Ectodermal cell (in vitro differentiated cells): ENCODE measurements around the gene FTL.

ENCODE experiments used
- H3K27ac ChIP-seq: 2 replicates; pipeline ENCODE4 v1.7.0; 2013; ENCODE audit warnings: mild to moderate bottlenecking, low read depth, low read length; ENCODE audit not compliant: insufficient read depth, poor library complexity, severe bottlenecking
- H3K27me3 ChIP-seq: 2 replicates; pipeline ENCODE4 v1.7.0; 2013; ENCODE audit warnings: mild to moderate bottlenecking, low read length; ENCODE audit not compliant: insufficient read depth, control insufficient read depth, poor library complexity, severe bottlenecking
- H3K36me3 ChIP-seq: one replicate; pipeline ENCODE4 v1.7.0; 2013; ENCODE audit warnings: low read length; ENCODE audit not compliant: control insufficient read depth, insufficient read depth
- H3K4me1 ChIP-seq: one replicate; pipeline ENCODE4 v1.7.0; 2013; ENCODE audit warnings: low read length; ENCODE audit not compliant: control insufficient read depth, insufficient read depth
- H3K4me3 ChIP-seq: 2 replicates; pipeline ENCODE4 v1.7.0; 2013; ENCODE audit warnings: low read depth, low read length, control low read depth; ENCODE audit not compliant: insufficient read depth
- H3K9me3 ChIP-seq: 2 replicates; pipeline ENCODE4 v1.7.0; 2013; ENCODE audit warnings: mild to moderate bottlenecking, low read length, moderate library complexity; ENCODE audit not compliant: control insufficient read depth
- WGBS, 2 experiments: methylation state at CpG; one replicate each; pipeline ENCODE4 v1.1.7; 2013; ENCODE audit warnings: missing lambda C conversion rate in 2 of 2; 5-methylcytosine and 5-hydroxymethylcytosine counted together

The FTL gene

GRCh38 chr19:48945415-48945814 is 19.7 kb upstream of the FTL start:
- H3K4me3 ChIP-seq, result no peak overlapping the region
- no peaks in the 10 kb centered on the region for H3K27me3 ChIP-seq
- 92 to 94% methylated on average over 5 of the region's 5 CpGs for WGBS, 2 experiments
- no peaks in the 10 kb centered on the region for H3K36me3 ChIP-seq
- H3K27ac ChIP-seq, result no peak overlapping the region
- no peaks in the 10 kb centered on the region for H3K9me3 ChIP-seq
- H3K4me1 ChIP-seq, result no peaks in the 10 kb centered on the region

DNA sequence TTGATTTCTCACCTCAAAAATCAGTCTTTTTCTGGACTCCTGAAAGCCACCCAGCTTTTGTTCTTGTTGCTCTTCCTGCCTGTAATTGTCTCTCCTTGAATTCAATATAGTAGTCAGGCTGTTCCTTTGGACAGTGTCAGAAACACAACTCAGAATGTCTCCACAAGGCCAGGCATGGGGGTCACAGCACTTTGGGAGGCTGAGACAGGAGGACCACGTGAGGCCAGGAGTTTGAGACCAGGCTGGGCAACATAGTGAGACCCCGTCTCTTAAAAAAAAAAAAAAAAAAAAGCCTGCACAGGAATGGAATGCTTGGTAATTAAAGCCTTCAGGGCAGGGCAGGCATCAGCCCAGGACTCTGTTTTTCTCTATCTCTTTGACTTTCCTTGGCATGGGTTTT is 19.3 kb upstream of the FTL start:
- Histone ChIP-seq H3K9me3 (no peaks in the 10 kb centered on the region), H3K27me3 (no peaks in the 10 kb centered on the region), H3K4me3 (no peak overlapping the region), H3K36me3 (no peaks in the 10 kb centered on the region), H3K27ac (no peak overlapping the region), H3K4me1 (no peaks in the 10 kb centered on the region)
- 87 to 88% methylated on average over 2 of the region's 2 CpGs for WGBS, 2 experiments

DNA sequence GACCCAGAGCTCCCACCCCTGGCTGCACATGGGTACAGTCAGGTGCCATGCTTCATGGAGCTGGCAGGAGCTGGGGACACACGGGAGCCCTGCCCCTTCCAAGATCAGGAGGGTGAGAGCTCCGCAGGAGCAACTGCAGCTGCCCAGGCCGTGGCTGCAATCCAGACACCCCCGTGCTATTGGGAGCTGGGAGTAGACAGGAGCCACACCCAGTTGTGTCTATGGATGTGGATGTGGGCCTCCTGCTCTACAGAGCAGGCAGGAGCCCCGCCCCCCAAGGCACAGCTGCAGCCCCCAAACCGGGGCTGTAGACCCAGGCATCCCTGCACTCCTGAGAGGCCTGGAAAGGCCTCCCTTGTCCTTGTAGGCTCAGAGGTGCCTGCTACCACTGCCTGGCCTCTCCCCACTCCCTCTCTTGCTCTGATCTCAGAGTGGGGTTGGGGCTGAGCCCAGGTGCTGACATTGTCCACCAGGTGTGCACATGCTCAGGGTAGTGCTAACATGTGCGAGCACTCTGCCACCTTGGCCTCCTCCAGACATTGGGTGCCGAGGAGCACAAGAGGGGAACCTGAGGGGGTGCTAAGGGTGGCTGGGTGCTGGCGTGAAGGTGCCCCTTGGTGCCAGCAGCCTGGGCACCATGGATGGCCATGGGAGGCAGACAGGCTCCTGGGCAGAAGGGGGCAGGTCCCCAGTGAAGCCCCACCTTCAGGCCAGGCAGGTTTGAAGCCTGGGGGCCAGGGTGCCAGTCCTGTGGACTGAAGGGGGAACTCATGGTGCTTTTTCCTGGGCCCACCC is 18.4 kb upstream of the FTL start:
- WGBS, 2 experiments, result 80 to 82% methylated on average over 9 of the region's 9 CpGs
- H3K4me1 ChIP-seq, result no peaks in the 10 kb centered on the region
- H3K36me3 ChIP-seq, result no peaks in the 10 kb centered on the region
- no peak overlapping the region for H3K4me3 ChIP-seq
- no peak overlapping the region for H3K27ac ChIP-seq
- H3K9me3 ChIP-seq, result no peaks in the 10 kb centered on the region
- no peaks in the 10 kb centered on the region for H3K27me3 ChIP-seq

- Histone ChIP-seq H3K27me3 (no peaks in the 10 kb centered on the region), H3K36me3 (no peaks in the 10 kb centered on the region), H3K4me3 (no peak overlapping the region), H3K27ac (no peak overlapping the region), H3K4me1 (no peaks in the 10 kb centered on the region), H3K9me3 (no peaks in the 10 kb centered on the region)
- 94 to 95% methylated on average over 3 of the region's 3 CpGs for WGBS, 2 experiments
Measured at GRCh38 chr19:48947258-48947542, 17.9 kb upstream of the FTL start.

DNA sequence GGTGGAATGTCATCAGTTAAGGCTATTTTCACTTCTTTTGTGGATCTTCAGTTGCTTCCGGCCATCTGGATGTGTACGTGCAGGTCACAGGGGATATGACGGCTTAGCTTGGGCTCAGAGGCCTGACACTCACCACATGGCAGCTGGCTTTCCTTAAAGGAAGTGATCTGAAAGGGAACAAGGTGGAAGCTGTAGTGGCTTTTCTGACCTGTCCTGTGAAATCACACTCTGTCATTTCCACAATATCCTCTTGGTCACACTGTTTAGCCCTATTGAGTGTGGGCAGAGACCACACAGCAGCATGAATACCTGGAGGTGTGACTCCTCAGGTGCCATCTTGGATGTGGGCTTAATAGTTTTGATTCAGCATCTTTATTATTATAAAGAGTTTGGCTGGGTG is 14.9 kb upstream of the FTL start:
- no peaks in the 10 kb centered on the region for H3K4me1 ChIP-seq
- WGBS, 2 experiments, result 93 to 94% methylated on average over 3 of the region's 3 CpGs
- no peaks in the 10 kb centered on the region for H3K9me3 ChIP-seq
- no peak overlapping the region for H3K27ac ChIP-seq
- no peaks in the 10 kb centered on the region for H3K27me3 ChIP-seq
- no peak overlapping the region for H3K4me3 ChIP-seq
- H3K36me3 ChIP-seq, result no peaks in the 10 kb centered on the region

- H3K27me3 ChIP-seq, result no peaks in the 10 kb centered on the region
- no peak overlapping the region for H3K4me3 ChIP-seq
- WGBS, 2 experiments, result 77 to 84% methylated on average over 8 to 9 of the region's 9 CpGs
- H3K27ac ChIP-seq, result no peak overlapping the region
- H3K4me1 ChIP-seq, result peaks cover 6% of the 10 kb centered on the region
- H3K36me3 ChIP-seq, result no peaks in the 10 kb centered on the region
- H3K9me3 ChIP-seq, result no peaks in the 10 kb centered on the region
Measured at GRCh38 chr19:48950830-48951519, 14.1 kb upstream of the FTL start.

- Histone ChIP-seq H3K27me3 (no peaks in the 10 kb centered on the region), H3K9me3 (no peaks in the 10 kb centered on the region), H3K27ac (no peak overlapping the region), H3K4me1 (peaks cover 6% of the 10 kb centered on the region), H3K4me3 (no peak overlapping the region), H3K36me3 (peaks cover 7% of the 10 kb centered on the region)
- WGBS, 2 experiments, result 91 to 94% methylated on average over 4 of the region's 4 CpGs
Measured at GRCh38 chr19:48953141-48953540, 12.0 kb upstream of the FTL start.

DNA sequence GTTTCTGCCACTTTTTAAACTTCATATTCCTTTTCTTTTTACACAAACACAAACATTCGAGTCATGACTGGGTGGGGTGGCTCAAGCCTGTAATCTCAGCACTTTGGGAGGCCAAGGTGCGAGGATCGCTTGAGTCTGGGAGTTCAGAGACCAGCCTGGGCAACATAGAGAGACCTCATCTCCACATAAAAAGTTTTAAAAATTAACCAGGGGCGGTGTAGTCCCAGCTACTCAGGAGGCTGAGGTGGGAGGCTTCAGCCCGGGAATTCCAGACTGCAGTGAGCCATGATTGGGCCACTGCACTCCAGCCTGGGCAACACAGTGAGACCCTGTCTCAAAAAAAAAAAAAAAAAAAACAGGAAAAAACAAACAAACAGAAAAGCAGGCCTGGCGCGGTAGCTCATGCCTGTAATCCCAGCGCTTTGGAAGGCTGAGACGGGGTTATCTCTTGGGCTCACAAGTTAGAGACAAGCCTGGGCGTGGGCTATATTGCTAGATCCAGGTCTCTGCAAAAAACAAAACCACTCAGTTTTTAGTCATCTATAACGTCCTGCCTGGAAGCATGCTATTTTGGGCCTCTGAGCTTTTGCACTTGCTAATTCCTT is 11.0 kb upstream of the FTL start:
- H3K9me3 ChIP-seq, result no peaks in the 10 kb centered on the region
- H3K4me3 ChIP-seq, result peak overlapping the region; percentile 98
- H3K27me3 ChIP-seq, result no peaks in the 10 kb centered on the region
- H3K27ac ChIP-seq, result no peak overlapping the region
- H3K36me3 ChIP-seq, result peaks cover 7% of the 10 kb centered on the region
- 77 to 79% methylated on average over 11 of the region's 11 CpGs for WGBS, 2 experiments
- H3K4me1 ChIP-seq, result peaks cover 6% of the 10 kb centered on the region

GRCh38 chr19:48954595-48955307 is 10.4 kb upstream of the FTL start, which contains the start of gene BAX:
TSS of gene BAX (plus strand) at chr19:48954875. CDS start at chr19:48954929, 54 bp downstream.
- peaks cover 6% of the 10 kb centered on the region for H3K4me1 ChIP-seq
- H3K27me3 ChIP-seq, result no peaks in the 10 kb centered on the region
- H3K27ac ChIP-seq, result peak within 1 kb of the TSS; percentile 79
- H3K4me3 ChIP-seq, result peak within 1 kb of the TSS; percentile 98
- peaks cover 7% of the 10 kb centered on the region for H3K36me3 ChIP-seq
- H3K9me3 ChIP-seq, result no peaks in the 10 kb centered on the region
- 1% methylated on average over 71 of the region's 71 CpGs for WGBS, 2 experiments
